HEK293 (cell line): ENCODE data around the gene LIN52.

Source experiments
- CTCF ChIA-PET: fragments of 350-600 bp; formaldehyde crosslinking; extraction: SDS; loops from one replicate; lab custom pipeline; 2021; ENCODE audit warnings: antibody characterized with exemption; lab: Yijun Ruan, JAX
- POLR2A ChIA-PET: fragments of 300-600 bp; formaldehyde crosslinking; extraction: SDS; loops from one replicate; lab custom pipeline; 2020; ENCODE audit warnings: antibody characterized with exemption, inconsistent platforms; lab: Yijun Ruan, JAX
- H3K27ac ChIP-seq: fragments of 200-500 bp; sonication (Bioruptor generic); 2 replicates; pipeline ENCODE4 v1.5.1; 2014; ENCODE audit warnings: low read depth, low read length, control low read depth, inconsistent platforms; ENCODE audit errors: extremely low read depth
- H3K36me3 ChIP-seq, 2 experiments: fragments of 200-500 bp in 1 of 2; sonication (Bioruptor generic) in 1 of 2; 1 replicate in 1 of 2; 2 replicates in 1 of 2; pipeline ENCODE4 v1.5.1; 2014 to 2017; ENCODE audit warnings: inconsistent platforms in 2 of 2, low read length in 2 of 2; ENCODE audit not compliant: control insufficient read depth in 2 of 2, insufficient read depth in 1 of 2
- H3K4me1 ChIP-seq: fragments of 200-500 bp; sonication (Bioruptor generic); 2 replicates; pipeline ENCODE4 v1.5.1; 2014; ENCODE audit warnings: mild to moderate bottlenecking, low read length, inconsistent platforms; ENCODE audit not compliant: control insufficient read depth, insufficient read depth
- H3K4me3 ChIP-seq: 2 replicates; pipeline ENCODE4 v1.5.1; 2011; ENCODE audit warnings: low read depth, mild to moderate bottlenecking, control low read depth, low read length, moderate library complexity
- H3K9me3 ChIP-seq: fragments of 200-500 bp; sonication (Bioruptor generic); 2 replicates; pipeline ENCODE4 v1.5.1; 2014; ENCODE audit warnings: low read depth, low read length, inconsistent platforms; ENCODE audit not compliant: control insufficient read depth, insufficient read depth
- KLF1 ChIP-seq: fragments of 450-650 bp; formaldehyde crosslinking; IDR thresholded peaks from 2 replicates; pipeline ENCODE4 v1.5.1; 2016; ENCODE audit warnings: missing biosample characterization, missing genetic modification characterization
- KLF10 ChIP-seq: fragments of 450-650 bp; IDR thresholded peaks from 2 replicates; pipeline ENCODE4 v1.5.1; 2018; ENCODE audit warnings: missing biosample characterization, mild to moderate bottlenecking, missing genetic modification characterization
- KLF8 ChIP-seq: fragments of 450-650 bp; formaldehyde crosslinking; IDR thresholded peaks from 2 replicates; pipeline ENCODE4 v1.5.1; 2016; ENCODE audit warnings: missing biosample characterization, missing genetic modification characterization
- YY1 ChIP-seq: fragments of 450-650 bp; formaldehyde crosslinking; IDR thresholded peaks from 2 replicates; pipeline ENCODE4 v1.5.1; 2018; ENCODE audit warnings: missing biosample characterization, missing genetic modification characterization
- ZNF169 ChIP-seq: fragments of 450-650 bp; formaldehyde crosslinking; IDR thresholded peaks from 2 replicates; pipeline ENCODE4 v1.5.1; 2016; ENCODE audit warnings: missing biosample characterization, missing genetic modification characterization
- ZNF175 ChIP-seq: fragments of 450-650 bp; formaldehyde crosslinking; IDR thresholded peaks from 2 replicates; pipeline ENCODE4 v1.5.1; 2016; ENCODE audit warnings: missing biosample characterization, missing genetic modification characterization
- ZNF274 ChIP-seq, 2 experiments: fragments of 200-500 bp in 1 of 2; fragments of 450-650 bp in 1 of 2; sonication (Bioruptor generic) in 1 of 2; formaldehyde crosslinking in 1 of 2; IDR thresholded peaks; 2 replicates each; pipeline versions ENCODE4 v1.5.1 to v1.6.1; 2014 to 2016; ENCODE audit warnings: borderline replicate concordance in 1 of 2, inconsistent platforms in 1 of 2, low read length in 1 of 2, missing biosample characterization in 1 of 2, missing genetic modification characterization in 1 of 2
- ZNF311 ChIP-seq: fragments of 450-650 bp; formaldehyde crosslinking; IDR thresholded peaks from 2 replicates; pipeline ENCODE4 v1.5.1; 2017; ENCODE audit warnings: missing biosample characterization, missing genetic modification characterization, borderline replicate concordance
- ZNF423 ChIP-seq: fragments of 450-650 bp; formaldehyde crosslinking; IDR thresholded peaks from 2 replicates; pipeline ENCODE4 v1.5.1; 2016; ENCODE audit warnings: missing biosample characterization, missing genetic modification characterization
- ZNF521 ChIP-seq: fragments of 450-650 bp; formaldehyde crosslinking; IDR thresholded peaks from 2 replicates; pipeline ENCODE4 v1.5.1; 2017; ENCODE audit warnings: missing biosample characterization, mild to moderate bottlenecking, missing genetic modification characterization
- ZNF600 ChIP-seq: fragments of 450-650 bp; formaldehyde crosslinking; IDR thresholded peaks from 2 replicates; pipeline ENCODE4 v1.5.1; 2016; ENCODE audit warnings: missing biosample characterization, missing genetic modification characterization
- ZNF654 ChIP-seq: fragments of 450-650 bp; formaldehyde crosslinking; IDR thresholded peaks from 2 replicates; pipeline ENCODE4 v1.5.1; 2016; ENCODE audit warnings: low read depth, missing biosample characterization, missing genetic modification characterization
- ZNF830 ChIP-seq: fragments of 450-650 bp; IDR thresholded peaks from 2 replicates; pipeline ENCODE4 v1.5.0; 2018; ENCODE audit warnings: missing biosample characterization, missing genetic modification characterization, low read depth, mild to moderate bottlenecking, moderate library complexity
- TF ChIP-seq, protein P1 (sequence below): fragments of 450-650 bp; formaldehyde crosslinking; IDR thresholded peaks from 2 replicates; pipeline ENCODE4 v1.5.1; 2017; ENCODE audit warnings: missing biosample characterization, missing genetic modification characterization
- TF ChIP-seq, protein P2 (sequence below): fragments of 450-650 bp; formaldehyde crosslinking; IDR thresholded peaks from 2 replicates; pipeline ENCODE4 v1.5.1; 2016; ENCODE audit warnings: missing biosample characterization, missing genetic modification characterization, borderline replicate concordance

Gene LIN52

DNA sequence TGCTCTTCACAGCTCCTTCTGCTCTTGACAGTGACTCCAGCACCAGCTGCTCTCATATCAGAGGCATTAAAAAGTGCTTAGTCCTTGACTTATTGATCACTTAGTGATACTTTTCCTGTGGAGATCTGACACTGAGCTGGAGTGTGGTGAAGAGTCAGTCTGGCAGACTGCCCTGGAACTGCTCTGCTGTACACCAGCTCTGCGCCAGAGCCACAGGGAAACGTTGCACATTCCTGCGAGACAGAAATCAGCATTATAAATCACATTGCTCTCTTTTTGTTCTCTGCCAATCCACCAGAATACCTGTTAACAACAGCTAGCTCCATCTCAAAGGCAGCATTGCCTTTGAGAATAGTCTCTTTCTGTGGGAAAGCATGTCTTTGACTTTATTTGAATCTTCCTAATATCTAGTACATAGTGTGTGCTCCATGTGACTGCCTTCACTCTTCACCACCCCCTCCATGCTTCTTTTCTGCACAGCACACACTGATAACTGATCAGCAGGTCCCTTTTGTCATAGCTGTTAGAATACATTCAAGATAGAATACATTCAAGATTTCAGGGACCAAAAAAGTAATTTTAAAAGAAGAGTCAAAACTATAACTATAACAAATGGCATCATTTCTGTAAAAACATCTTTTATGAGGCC, 106.3 kb downstream of the LIN52 start (continued):
- TF ChIP-seq, protein P1, sequence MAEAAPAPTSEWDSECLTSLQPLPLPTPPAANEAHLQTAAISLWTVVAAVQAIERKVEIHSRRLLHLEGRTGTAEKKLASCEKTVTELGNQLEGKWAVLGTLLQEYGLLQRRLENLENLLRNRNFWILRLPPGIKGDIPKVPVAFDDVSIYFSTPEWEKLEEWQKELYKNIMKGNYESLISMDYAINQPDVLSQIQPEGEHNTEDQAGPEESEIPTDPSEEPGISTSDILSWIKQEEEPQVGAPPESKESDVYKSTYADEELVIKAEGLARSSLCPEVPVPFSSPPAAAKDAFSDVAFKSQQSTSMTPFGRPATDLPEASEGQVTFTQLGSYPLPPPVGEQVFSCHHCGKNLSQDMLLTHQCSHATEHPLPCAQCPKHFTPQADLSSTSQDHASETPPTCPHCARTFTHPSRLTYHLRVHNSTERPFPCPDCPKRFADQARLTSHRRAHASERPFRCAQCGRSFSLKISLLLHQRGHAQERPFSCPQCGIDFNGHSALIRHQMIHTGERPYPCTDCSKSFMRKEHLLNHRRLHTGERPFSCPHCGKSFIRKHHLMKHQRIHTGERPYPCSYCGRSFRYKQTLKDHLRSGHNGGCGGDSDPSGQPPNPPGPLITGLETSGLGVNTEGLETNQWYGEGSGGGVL (tag by site-specific recombination) = no peak
- TF ChIP-seq ZNF169 (tag by site-specific recombination) (no peak), KLF10 (no peak), ZNF830 (tag by site-specific recombination) (no peak)
- TF ChIP-seq, all 188 proteins: peak for 3

DNA sequence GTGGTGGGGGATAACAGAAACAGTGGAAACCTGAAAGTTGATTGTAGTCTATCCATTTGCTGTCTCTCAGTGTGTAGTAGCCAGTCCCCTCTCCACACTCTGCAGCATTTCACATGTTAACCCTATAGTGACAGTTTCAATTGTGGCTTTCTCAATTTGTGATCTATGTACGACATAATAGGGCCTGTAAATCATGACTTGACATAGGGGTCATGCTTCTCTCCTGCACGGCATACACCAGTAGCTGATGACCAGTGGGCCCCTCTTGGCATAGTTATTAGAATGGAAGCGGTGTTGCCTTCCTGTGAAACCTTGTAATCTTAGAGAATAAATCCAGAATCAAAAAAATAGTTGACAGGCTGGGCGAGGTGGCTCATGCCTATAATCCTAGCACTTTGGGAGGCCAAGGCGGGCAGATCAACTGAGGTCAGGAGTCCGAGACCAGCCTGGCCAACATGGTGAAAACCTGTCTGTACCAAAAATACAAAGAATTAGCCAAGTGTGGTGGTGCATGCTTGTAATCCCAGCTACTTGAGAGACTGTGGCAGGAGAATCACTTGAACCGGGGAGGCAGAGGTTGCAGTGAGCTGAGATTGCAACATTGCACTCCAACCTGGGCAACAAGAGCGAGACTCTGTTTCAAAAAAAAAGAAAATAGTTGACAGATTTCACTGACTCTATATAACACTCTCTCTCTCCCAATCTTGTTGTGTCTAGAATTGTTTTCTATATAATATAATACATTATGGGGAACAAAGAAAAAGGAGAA, 109.9 kb downstream of the LIN52 start:
- ChIA-PET CTCF (interaction anchor here (1.3 kb wide), 1 partner anchor 87 kb away, joined by 3 read pairs; no protein-coding TSS in a partner anchor), POLR2A (no interaction called here)
- H3K4me3 ChIP-seq = no peak overlapping the region
- H3K27ac ChIP-seq = no peak overlapping the region
- no peak for TF ChIP-seq ZNF274 (IDR thresholded peaks at IDR 0.05; ENCODE audit: low read length)
- TF ChIP-seq ZNF274 (tag by site-specific recombination; IDR thresholded peaks at IDR 0.05; ENCODE audit: borderline replicate concordance) = no peak
- TF ChIP-seq ZNF600 (tag by site-specific recombination) = no peak
- no peak for TF ChIP-seq ZNF423 (tag by site-specific recombination)
- TF ChIP-seq ZNF654 (tag by site-specific recombination) = no peak
- no peak for TF ChIP-seq KLF8
- no peak for TF ChIP-seq ZNF521 (tag by site-specific recombination)
- TF ChIP-seq YY1 (tag by site-specific recombination) = no peak
- TF ChIP-seq KLF1 (tag by site-specific recombination) = no peak
- TF ChIP-seq, protein P2, sequence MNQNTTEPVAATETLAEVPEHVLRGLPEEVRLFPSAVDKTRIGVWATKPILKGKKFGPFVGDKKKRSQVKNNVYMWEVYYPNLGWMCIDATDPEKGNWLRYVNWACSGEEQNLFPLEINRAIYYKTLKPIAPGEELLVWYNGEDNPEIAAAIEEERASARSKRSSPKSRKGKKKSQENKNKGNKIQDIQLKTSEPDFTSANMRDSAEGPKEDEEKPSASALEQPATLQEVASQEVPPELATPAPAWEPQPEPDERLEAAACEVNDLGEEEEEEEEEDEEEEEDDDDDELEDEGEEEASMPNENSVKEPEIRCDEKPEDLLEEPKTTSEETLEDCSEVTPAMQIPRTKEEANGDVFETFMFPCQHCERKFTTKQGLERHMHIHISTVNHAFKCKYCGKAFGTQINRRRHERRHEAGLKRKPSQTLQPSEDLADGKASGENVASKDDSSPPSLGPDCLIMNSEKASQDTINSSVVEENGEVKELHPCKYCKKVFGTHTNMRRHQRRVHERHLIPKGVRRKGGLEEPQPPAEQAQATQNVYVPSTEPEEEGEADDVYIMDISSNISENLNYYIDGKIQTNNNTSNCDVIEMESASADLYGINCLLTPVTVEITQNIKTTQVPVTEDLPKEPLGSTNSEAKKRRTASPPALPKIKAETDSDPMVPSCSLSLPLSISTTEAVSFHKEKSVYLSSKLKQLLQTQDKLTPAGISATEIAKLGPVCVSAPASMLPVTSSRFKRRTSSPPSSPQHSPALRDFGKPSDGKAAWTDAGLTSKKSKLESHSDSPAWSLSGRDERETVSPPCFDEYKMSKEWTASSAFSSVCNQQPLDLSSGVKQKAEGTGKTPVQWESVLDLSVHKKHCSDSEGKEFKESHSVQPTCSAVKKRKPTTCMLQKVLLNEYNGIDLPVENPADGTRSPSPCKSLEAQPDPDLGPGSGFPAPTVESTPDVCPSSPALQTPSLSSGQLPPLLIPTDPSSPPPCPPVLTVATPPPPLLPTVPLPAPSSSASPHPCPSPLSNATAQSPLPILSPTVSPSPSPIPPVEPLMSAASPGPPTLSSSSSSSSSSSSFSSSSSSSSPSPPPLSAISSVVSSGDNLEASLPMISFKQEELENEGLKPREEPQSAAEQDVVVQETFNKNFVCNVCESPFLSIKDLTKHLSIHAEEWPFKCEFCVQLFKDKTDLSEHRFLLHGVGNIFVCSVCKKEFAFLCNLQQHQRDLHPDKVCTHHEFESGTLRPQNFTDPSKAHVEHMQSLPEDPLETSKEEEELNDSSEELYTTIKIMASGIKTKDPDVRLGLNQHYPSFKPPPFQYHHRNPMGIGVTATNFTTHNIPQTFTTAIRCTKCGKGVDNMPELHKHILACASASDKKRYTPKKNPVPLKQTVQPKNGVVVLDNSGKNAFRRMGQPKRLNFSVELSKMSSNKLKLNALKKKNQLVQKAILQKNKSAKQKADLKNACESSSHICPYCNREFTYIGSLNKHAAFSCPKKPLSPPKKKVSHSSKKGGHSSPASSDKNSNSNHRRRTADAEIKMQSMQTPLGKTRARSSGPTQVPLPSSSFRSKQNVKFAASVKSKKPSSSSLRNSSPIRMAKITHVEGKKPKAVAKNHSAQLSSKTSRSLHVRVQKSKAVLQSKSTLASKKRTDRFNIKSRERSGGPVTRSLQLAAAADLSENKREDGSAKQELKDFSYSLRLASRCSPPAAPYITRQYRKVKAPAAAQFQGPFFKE (tag by site-specific recombination) = no peak
- TF ChIP-seq ZNF175 (tag by site-specific recombination) = no peak
- no peak for TF ChIP-seq ZNF311
- H3K9me3 ChIP-seq = no peaks in the 10 kb centered on the region
- peaks cover 0 to 9% of the 10 kb centered on the region in 2 experiments; a peak in 1 of 3 replicates for H3K36me3 ChIP-seq
- no peaks in the 10 kb centered on the region for H3K4me1 ChIP-seq
